ENCODE results near the gene SH3PXD2B. TPM values are rescaled to one million over a fixed set of nuclear protein-coding genes. Genes with fewer than 3 reads are reported as not detected.
A peak's percentile ranks its signal among the peaks of the same experiment; 100 is the strongest.

Gene SH3PXD2B
- total RNA-seq, 1 donor from 2014 or later, result 12.0 TPM

GRCh38 chr5:172455511-172456061, 1.3 kb upstream of the SH3PXD2B start:
- Histone ChIP-seq H3K27me3 (ENCODE audit: control insufficient read depth in 3 of 3, insufficient read depth in 3 of 3, low read length in 3 of 3) (peaks cover 0 to 8% (median 0%) of the 10 kb centered on the region in 3 donors), H3K4me3 (ENCODE audit: low read length in 3 of 3) (no peak overlapping the region), H3K9me3 (ENCODE audit: control insufficient read depth in 3 of 3, low read length in 3 of 3) (no peaks in the 10 kb centered on the region), H3K36me3 (ENCODE audit: control insufficient read depth in 3 of 3, insufficient read depth in 3 of 3, low read length in 3 of 3) (no peaks in the 10 kb centered on the region), H3K27ac (ENCODE audit: low read depth, low read length) (no peak overlapping the region), H3K9ac (ENCODE audit: low read depth in 1 of 3, low read length in 3 of 3) (peak overlapping the region in 1 of 3 donors; percentile 8), H3K4me1 (ENCODE audit: control insufficient read depth in 3 of 3, insufficient read depth in 3 of 3, low read length in 3 of 3) (peaks cover 20 to 27% (median 27%) of the 10 kb centered on the region in 3 donors)

- no peak overlapping the region for H3K27ac ChIP-seq (ENCODE audit: low read depth, low read length)
- peak overlapping the region; percentile 57 to 62 (median 57) for H3K9ac ChIP-seq (ENCODE audit: low read depth in 1 of 3, low read length in 3 of 3)
- H3K4me3 ChIP-seq (ENCODE audit: low read length in 3 of 3), result peak overlapping the region; percentile 59 to 75 (median 72)
- H3K9me3 ChIP-seq (ENCODE audit: control insufficient read depth in 3 of 3, low read length in 3 of 3), result no peaks in the 10 kb centered on the region
- H3K27me3 ChIP-seq (ENCODE audit: control insufficient read depth in 3 of 3, insufficient read depth in 3 of 3, low read length in 3 of 3), result peaks cover 0 to 8% (median 0%) of the 10 kb centered on the region in 3 donors
- peaks cover 20 to 27% (median 26%) of the 10 kb centered on the region in 3 donors for H3K4me1 ChIP-seq (ENCODE audit: control insufficient read depth in 3 of 3, insufficient read depth in 3 of 3, low read length in 3 of 3)
- H3K36me3 ChIP-seq (ENCODE audit: control insufficient read depth in 3 of 3, insufficient read depth in 3 of 3, low read length in 3 of 3), result no peaks in the 10 kb centered on the region
Observed at GRCh38 chr5:172455087-172455381, 709 bp upstream of the SH3PXD2B start.

GRCh38 chr5:172453986-172454357, 353 bp downstream of the SH3PXD2B start:
- no peaks in the 10 kb centered on the region for H3K9me3 ChIP-seq (ENCODE audit: control insufficient read depth in 3 of 3, low read length in 3 of 3)
- H3K27ac ChIP-seq (ENCODE audit: low read depth, low read length), result peak overlapping the region; percentile 66

GRCh38 chr5:172453206-172453985, 929 bp downstream of the SH3PXD2B start:
- Histone ChIP-seq H3K9ac (ENCODE audit: low read depth in 1 of 3, low read length in 3 of 3) (peak overlapping the region; percentile 43 to 81 (median 69)), H3K9me3 (ENCODE audit: control insufficient read depth in 3 of 3, low read length in 3 of 3) (no peaks in the 10 kb centered on the region), H3K27me3 (ENCODE audit: control insufficient read depth in 3 of 3, insufficient read depth in 3 of 3, low read length in 3 of 3) (peaks cover 0 to 8% (median 0%) of the 10 kb centered on the region in 3 donors), H3K36me3 (ENCODE audit: control insufficient read depth in 3 of 3, insufficient read depth in 3 of 3, low read length in 3 of 3) (no peaks in the 10 kb centered on the region), H3K4me3 (ENCODE audit: low read length in 3 of 3) (peak overlapping the region; percentile 63 to 83 (median 78)), H3K27ac (ENCODE audit: low read depth, low read length) (peak overlapping the region; percentile 66), H3K4me1 (ENCODE audit: control insufficient read depth in 3 of 3, insufficient read depth in 3 of 3, low read length in 3 of 3) (peaks cover 24 to 27% (median 26%) of the 10 kb centered on the region in 3 donors)

More at GRCh38 chr5:172453986-172454357, 353 bp downstream of the SH3PXD2B start:
- peaks cover 0 to 8% (median 0%) of the 10 kb centered on the region in 3 donors for H3K27me3 ChIP-seq (ENCODE audit: control insufficient read depth in 3 of 3, insufficient read depth in 3 of 3, low read length in 3 of 3)
- H3K4me1 ChIP-seq (ENCODE audit: control insufficient read depth in 3 of 3, insufficient read depth in 3 of 3, low read length in 3 of 3), result peaks cover 21 to 27% (median 26%) of the 10 kb centered on the region in 3 donors
- peak overlapping the region; percentile 43 to 81 (median 69) for H3K9ac ChIP-seq (ENCODE audit: low read depth in 1 of 3, low read length in 3 of 3)
- H3K36me3 ChIP-seq (ENCODE audit: control insufficient read depth in 3 of 3, insufficient read depth in 3 of 3, low read length in 3 of 3), result no peaks in the 10 kb centered on the region
- peak overlapping the region; percentile 63 to 83 (median 78) for H3K4me3 ChIP-seq (ENCODE audit: low read length in 3 of 3)

GRCh38 chr5:172452398-172453205, 1.7 kb downstream of the SH3PXD2B start:
- peaks cover 0 to 8% (median 0%) of the 10 kb centered on the region in 3 donors for H3K27me3 ChIP-seq (ENCODE audit: control insufficient read depth in 3 of 3, insufficient read depth in 3 of 3, low read length in 3 of 3)
- H3K4me3 ChIP-seq (ENCODE audit: low read length in 3 of 3), result peak overlapping the region in 2 of 3 donors; percentile 63 to 83
- H3K4me1 ChIP-seq (ENCODE audit: control insufficient read depth in 3 of 3, insufficient read depth in 3 of 3, low read length in 3 of 3), result peaks cover 24 to 27% (median 26%) of the 10 kb centered on the region in 3 donors
- peak overlapping the region in 1 of 3 donors; percentile 43 for H3K9ac ChIP-seq (ENCODE audit: low read depth in 1 of 3, low read length in 3 of 3)
- H3K9me3 ChIP-seq (ENCODE audit: control insufficient read depth in 3 of 3, low read length in 3 of 3), result no peaks in the 10 kb centered on the region
- H3K27ac ChIP-seq (ENCODE audit: low read depth, low read length), result peak overlapping the region; percentile 66
- no peaks in the 10 kb centered on the region for H3K36me3 ChIP-seq (ENCODE audit: control insufficient read depth in 3 of 3, insufficient read depth in 3 of 3, low read length in 3 of 3)

- H3K9ac ChIP-seq (ENCODE audit: low read depth in 1 of 3, low read length in 3 of 3), result no peak overlapping the region
- H3K9me3 ChIP-seq (ENCODE audit: control insufficient read depth in 3 of 3, low read length in 3 of 3), result no peaks in the 10 kb centered on the region
- H3K4me3 ChIP-seq (ENCODE audit: low read length in 3 of 3), result no peak overlapping the region
- peak overlapping the region; percentile 66 for H3K27ac ChIP-seq (ENCODE audit: low read depth, low read length)
- H3K4me1 ChIP-seq (ENCODE audit: control insufficient read depth in 3 of 3, insufficient read depth in 3 of 3, low read length in 3 of 3), result peaks cover 28 to 31% (median 29%) of the 10 kb centered on the region in 3 donors
- no peaks in the 10 kb centered on the region for H3K36me3 ChIP-seq (ENCODE audit: control insufficient read depth in 3 of 3, insufficient read depth in 3 of 3, low read length in 3 of 3)
- H3K27me3 ChIP-seq (ENCODE audit: control insufficient read depth in 3 of 3, insufficient read depth in 3 of 3, low read length in 3 of 3), result peaks cover 0 to 8% (median 0%) of the 10 kb centered on the region in 3 donors
Observed at GRCh38 chr5:172451771-172452197, 2.5 kb downstream of the SH3PXD2B start.

- H3K9me3 ChIP-seq (ENCODE audit: control insufficient read depth in 3 of 3, low read length in 3 of 3), result no peaks in the 10 kb centered on the region
- peaks cover 34 to 37% (median 35%) of the 10 kb centered on the region in 3 donors for H3K4me1 ChIP-seq (ENCODE audit: control insufficient read depth in 3 of 3, insufficient read depth in 3 of 3, low read length in 3 of 3)
- H3K4me3 ChIP-seq (ENCODE audit: low read length in 3 of 3), result no peak overlapping the region
- H3K36me3 ChIP-seq (ENCODE audit: control insufficient read depth in 3 of 3, insufficient read depth in 3 of 3, low read length in 3 of 3), result no peaks in the 10 kb centered on the region
- no peak overlapping the region for H3K9ac ChIP-seq (ENCODE audit: low read depth in 1 of 3, low read length in 3 of 3)
- peaks cover 0 to 6% (median 0%) of the 10 kb centered on the region in 3 donors for H3K27me3 ChIP-seq (ENCODE audit: control insufficient read depth in 3 of 3, insufficient read depth in 3 of 3, low read length in 3 of 3)
- H3K27ac ChIP-seq (ENCODE audit: low read depth, low read length), result peak overlapping the region; percentile 39
Observed at GRCh38 chr5:172450861-172451695, 3.2 kb downstream of the SH3PXD2B start.

- H3K27ac ChIP-seq (ENCODE audit: low read depth, low read length), result no peak overlapping the region
- H3K36me3 ChIP-seq (ENCODE audit: control insufficient read depth in 3 of 3, insufficient read depth in 3 of 3, low read length in 3 of 3), result no peaks in the 10 kb centered on the region
- peaks cover 32 to 41% (median 35%) of the 10 kb centered on the region in 3 donors for H3K4me1 ChIP-seq (ENCODE audit: control insufficient read depth in 3 of 3, insufficient read depth in 3 of 3, low read length in 3 of 3)
- no peak overlapping the region for H3K4me3 ChIP-seq (ENCODE audit: low read length in 3 of 3)
- H3K9ac ChIP-seq (ENCODE audit: low read depth in 1 of 3, low read length in 3 of 3), result no peak overlapping the region
- no peaks in the 10 kb centered on the region for H3K9me3 ChIP-seq (ENCODE audit: control insufficient read depth in 3 of 3, low read length in 3 of 3)
- peaks cover 0 to 4% (median 0%) of the 10 kb centered on the region in 3 donors for H3K27me3 ChIP-seq (ENCODE audit: control insufficient read depth in 3 of 3, insufficient read depth in 3 of 3, low read length in 3 of 3)
Observed at GRCh38 chr5:172450453-172450852, 3.9 kb downstream of the SH3PXD2B start.

GRCh38 chr5:172448999-172449398, 5.3 kb downstream of the SH3PXD2B start:
- Histone ChIP-seq H3K36me3 (ENCODE audit: control insufficient read depth in 3 of 3, insufficient read depth in 3 of 3, low read length in 3 of 3) (no peaks in the 10 kb centered on the region), H3K27ac (ENCODE audit: low read depth, low read length) (no peak overlapping the region), H3K4me3 (ENCODE audit: low read length in 3 of 3) (no peak overlapping the region), H3K9ac (ENCODE audit: low read depth in 1 of 3, low read length in 3 of 3) (no peak overlapping the region), H3K9me3 (ENCODE audit: control insufficient read depth in 3 of 3, low read length in 3 of 3) (no peaks in the 10 kb centered on the region), H3K4me1 (ENCODE audit: control insufficient read depth in 3 of 3, insufficient read depth in 3 of 3, low read length in 3 of 3) (peaks cover 36 to 43% (median 38%) of the 10 kb centered on the region in 3 donors), H3K27me3 (ENCODE audit: control insufficient read depth in 3 of 3, insufficient read depth in 3 of 3, low read length in 3 of 3) (no peaks in the 10 kb centered on the region)
